ENCODE data around the gene UBE2H. TPM values are rescaled to one million over a fixed set of nuclear protein-coding genes. Genes with fewer than 3 reads are reported as not detected.
"Not testable (repeated sequence)": the region's sequence is repeated elsewhere in the genome, so short reads cannot be mapped to it uniquely, and the experiment has no call there.

Gene UBE2H
- total and polyA plus RNA-seq, 2 of the 4 experiments (the other 2 are of a cell fraction): 34.6 to 49.4 TPM

DNA sequence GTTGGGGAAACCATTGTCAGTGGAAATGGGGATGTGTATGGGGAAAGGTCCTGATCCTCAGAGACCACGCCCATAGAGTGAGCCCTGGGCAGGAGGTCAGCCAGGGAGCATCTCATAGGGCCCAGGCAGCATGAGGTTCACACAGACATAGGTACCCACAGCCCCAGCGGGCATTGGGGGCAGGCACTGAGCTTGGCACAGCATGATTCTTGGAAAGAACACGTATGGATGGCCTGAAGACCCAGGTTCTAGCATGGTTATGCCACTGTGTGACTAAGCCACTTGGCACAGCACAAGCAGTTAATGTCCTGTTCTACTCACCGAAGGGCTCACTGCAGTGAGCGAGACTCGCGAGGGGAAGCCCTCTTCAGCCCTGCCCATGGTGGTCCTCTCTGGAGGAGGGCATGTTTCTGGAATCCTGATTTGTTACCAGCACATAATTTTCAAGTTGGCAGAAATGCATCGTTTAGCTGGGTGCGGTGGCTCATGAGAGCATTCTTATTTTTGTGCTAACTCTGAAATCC is 125.2 kb downstream of the UBE2H start (continued):
- TF ChIP-seq USF2 (IDR thresholded peaks at IDR 0.05; ENCODE audit: low read depth, low read length) (no peak), ELK1 (IDR thresholded peaks at IDR 0.05; ENCODE audit: borderline replicate concordance, low read depth, low read length) (no peak)

DNA sequence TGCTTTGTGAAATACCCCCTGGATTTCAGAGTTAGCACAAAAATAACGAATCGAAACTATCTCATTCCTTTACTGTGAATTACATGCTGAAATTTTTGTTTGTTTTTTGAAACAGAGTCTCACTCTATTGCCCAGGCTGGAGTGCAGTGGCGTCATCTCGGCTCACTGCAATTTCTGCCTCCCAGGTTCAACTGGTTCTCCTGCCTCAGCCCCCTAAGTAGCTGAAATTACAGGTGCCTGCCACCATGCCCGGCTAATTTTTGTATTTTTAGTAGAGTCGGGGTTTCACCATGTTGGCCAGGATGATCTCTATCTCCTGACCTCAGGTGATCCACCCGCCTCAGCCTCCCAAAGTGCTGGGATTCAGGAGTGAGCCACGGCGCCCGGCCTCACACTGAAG is 125.9 kb downstream of the UBE2H start:
- H3K18ac ChIP-seq (ENCODE audit: low read depth, low read length); DNase-seq; H3K4me2 ChIP-seq (ENCODE audit: low read depth, low read length); H3K14ac ChIP-seq (replicated peaks; ENCODE audit: low read depth, low read length); H3K23ac ChIP-seq (ENCODE audit: low read depth, low read length); H2AK9ac ChIP-seq (replicated peaks; ENCODE audit: low read depth, low read length, poor library complexity); H2AFZ ChIP-seq (replicated peaks; ENCODE audit: low read length, poor library complexity); H4K8ac ChIP-seq (ENCODE audit: low read depth in 2 of 2, low read length in 2 of 2); H3K36me3 ChIP-seq (ENCODE audit: control insufficient read depth, insufficient read depth, low read length); H2BK15ac ChIP-seq (ENCODE audit: low read depth, low read length); BruUV-seq (replicated peaks); H4K5ac ChIP-seq (ENCODE audit: low read depth, low read length); H3K9ac ChIP-seq (ENCODE audit: low read depth, low read length); H3K27me3 ChIP-seq (ENCODE audit: control insufficient read depth, insufficient read depth, low read length); H4K91ac ChIP-seq (ENCODE audit: insufficient read depth, low read depth, low read length); H2BK120ac ChIP-seq (ENCODE audit: low read depth, low read length); H3K4me3 ChIP-seq (ENCODE audit: insufficient read depth, low read depth, low read length); ATAC-seq (ENCODE audit: low read depth); H2BK5ac ChIP-seq (ENCODE audit: low read depth, low read length, poor library complexity, severe bottlenecking); H3K9me3 ChIP-seq (ENCODE audit: control insufficient read depth, insufficient read depth, low read length); H3K27ac ChIP-seq (ENCODE audit: insufficient read depth, low read length); CTCF ChIA-PET; POLR2A ChIA-PET (ENCODE audit: unreplicated experiment); H2AK5ac ChIP-seq (ENCODE audit: low read depth, low read length); H4K20me1 ChIP-seq (ENCODE audit: insufficient read depth, low read length); H3K56ac ChIP-seq (ENCODE audit: extremely low read depth, insufficient read depth, low read length); H2BK20ac ChIP-seq (ENCODE audit: low read depth, low read length); dilution Hi-C loops (cut with HindIII; ENCODE audit: low sequenced_read_pairs, unreplicated experiment); H3K4ac ChIP-seq (ENCODE audit: low read depth, low read length): not testable (repeated sequence)
- H3K79me1 ChIP-seq (ENCODE audit: low read depth in 1 of 2, low read length in 2 of 2): peaks cover 0 to 24% of the 10 kb centered on the region in 2 experiments
- H3K4me1 ChIP-seq (ENCODE audit: control insufficient read depth, insufficient read depth, low read length): peaks cover 17% of the 10 kb centered on the region
- in situ Hi-C loops (cut with MboI; ENCODE audit: low sequenced_read_pairs): loop anchor here (5.0 kb wide), 1 partner anchor 185 kb away; no protein-coding TSS in a partner anchor
- peaks cover 17% of the 10 kb centered on the region for H3K9me1 ChIP-seq (ENCODE audit: insufficient read depth, low read length)
- no CpG with 5 or more reads among the region's 10 CpGs for WGBS, 2 experiments (ENCODE audit: extremely low coverage in 2 of 2, insufficient read length in 1 of 2)
- intact Hi-C loops (cut with micrococcal nuclease): loop anchor here (10.0 kb wide), 1 partner anchor 342 kb away; no protein-coding TSS in a partner anchor

Data from IMR-90 (cell line).